ENCODE results near the gene TBATA.

Gene TBATA

DNA sequence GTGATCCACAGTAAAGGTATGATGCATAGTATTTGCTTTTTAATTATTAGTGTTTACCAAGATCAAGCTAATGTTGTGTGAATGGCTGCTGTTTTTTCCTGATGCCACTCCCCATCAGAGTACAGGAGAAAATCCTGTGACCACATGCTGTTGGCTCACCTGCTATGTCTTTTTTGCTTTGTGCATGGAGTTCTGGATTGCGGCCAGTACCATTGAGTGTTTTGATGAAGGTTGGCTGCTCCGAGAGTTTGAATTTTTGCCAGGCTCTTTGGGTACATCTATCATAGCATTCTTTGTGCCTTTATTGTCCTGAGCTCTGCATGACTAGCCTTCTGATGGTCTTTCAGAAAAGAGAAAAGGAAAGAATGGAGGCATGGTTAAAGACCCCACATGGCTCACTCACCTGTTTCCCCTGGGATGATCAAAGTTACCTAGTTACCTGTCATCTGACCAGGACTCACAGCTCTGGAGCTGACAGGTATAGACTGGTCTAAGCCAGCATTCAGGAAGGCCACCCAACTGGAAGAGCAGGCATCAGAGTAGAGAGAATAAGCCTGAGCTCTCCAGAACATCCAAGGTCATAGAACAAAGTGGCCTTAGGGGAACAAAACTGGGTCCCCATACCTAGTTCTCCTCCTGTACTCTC lies 18.7 kb upstream of the TBATA start:
- Histone ChIP-seq H3K27me3 (ENCODE audit: insufficient read depth, low read length) (no peaks in the 10 kb centered on the region; the same call in 1 of the 2 replicates), H3K4me2 (ENCODE audit: low read length) (no peak overlapping the region), H3K9me2 (ENCODE audit: low read depth, low read length) (no peaks in the 10 kb centered on the region), H3K79me2 (ENCODE audit: insufficient read depth, low read length) (no peaks in the 10 kb centered on the region), H3K27ac (ENCODE audit: low read depth, low read length, poor library complexity, severe bottlenecking) (no peak overlapping the region), H3K9me3 (ENCODE audit: low read length) (no peaks in the 10 kb centered on the region), H3K9ac (ENCODE audit: low read length) (no peak overlapping the region), H3F3A (ENCODE audit: insufficient read depth, low read length) (no peaks in the 10 kb centered on the region), H3K4me3 (ENCODE audit: low read depth, low read length, poor library complexity, severe bottlenecking) (no peak overlapping the region), H3K4me1 (ENCODE audit: insufficient read depth, low read length, severe bottlenecking) (no peaks in the 10 kb centered on the region), H4K20me1 (ENCODE audit: insufficient read depth, low read length) (no peaks in the 10 kb centered on the region), H2AFZ (ENCODE audit: low read length) (no peak overlapping the region), H3K36me3 (ENCODE audit: insufficient read depth, low read length) (no peaks in the 10 kb centered on the region)
- TF ChIP-seq EZH2 (IDR thresholded peaks at IDR 0.05; ENCODE audit: borderline replicate concordance, low read length): no peak
- no peak for TF ChIP-seq CTCF (IDR thresholded peaks at IDR 0.05; ENCODE audit: low read length)

- Histone ChIP-seq H3K4me2 (ENCODE audit: low read length) (no peak overlapping the region), H3F3A (ENCODE audit: insufficient read depth, low read length) (no peaks in the 10 kb centered on the region), H3K4me3 (ENCODE audit: low read depth, low read length, poor library complexity, severe bottlenecking) (no peak overlapping the region), H3K9me2 (ENCODE audit: low read depth, low read length) (no peaks in the 10 kb centered on the region), H3K27ac (ENCODE audit: low read depth, low read length, poor library complexity, severe bottlenecking) (no peak overlapping the region), H4K20me1 (ENCODE audit: insufficient read depth, low read length) (no peaks in the 10 kb centered on the region), H3K79me2 (ENCODE audit: insufficient read depth, low read length) (no peaks in the 10 kb centered on the region), H3K27me3 (ENCODE audit: insufficient read depth, low read length) (no peaks in the 10 kb centered on the region; the same call in 1 of the 2 replicates), H3K4me1 (ENCODE audit: insufficient read depth, low read length, severe bottlenecking) (no peaks in the 10 kb centered on the region), H2AFZ (ENCODE audit: low read length) (no peak overlapping the region), H3K9ac (ENCODE audit: low read length) (no peak overlapping the region), H3K9me3 (ENCODE audit: low read length) (no peaks in the 10 kb centered on the region), H3K36me3 (ENCODE audit: insufficient read depth, low read length) (no peaks in the 10 kb centered on the region)
- no peak for TF ChIP-seq CTCF (IDR thresholded peaks at IDR 0.05; ENCODE audit: low read length)
- no peak for TF ChIP-seq EZH2 (IDR thresholded peaks at IDR 0.05; ENCODE audit: borderline replicate concordance, low read length)
Observed at GRCh38 chr10:70801854-70802253, 16.7 kb upstream of the TBATA start.

- Histone ChIP-seq H3K27ac (ENCODE audit: low read depth, low read length, poor library complexity, severe bottlenecking) (no peak overlapping the region), H3K27me3 (ENCODE audit: insufficient read depth, low read length) (no peaks in the 10 kb centered on the region; the same call in 1 of the 2 replicates), H2AFZ (ENCODE audit: low read length) (no peak overlapping the region), H3K4me3 (ENCODE audit: low read depth, low read length, poor library complexity, severe bottlenecking) (no peak overlapping the region), H3K4me1 (ENCODE audit: insufficient read depth, low read length, severe bottlenecking) (no peaks in the 10 kb centered on the region), H3K36me3 (ENCODE audit: insufficient read depth, low read length) (no peaks in the 10 kb centered on the region), H3K79me2 (ENCODE audit: insufficient read depth, low read length) (no peaks in the 10 kb centered on the region), H3K9me3 (ENCODE audit: low read length) (no peaks in the 10 kb centered on the region), H3K9ac (ENCODE audit: low read length) (no peak overlapping the region), H3F3A (ENCODE audit: insufficient read depth, low read length) (no peaks in the 10 kb centered on the region), H4K20me1 (ENCODE audit: insufficient read depth, low read length) (no peaks in the 10 kb centered on the region), H3K9me2 (ENCODE audit: low read depth, low read length) (no peaks in the 10 kb centered on the region), H3K4me2 (ENCODE audit: low read length) (no peak overlapping the region)
- TF ChIP-seq EZH2 (IDR thresholded peaks at IDR 0.05; ENCODE audit: borderline replicate concordance, low read length) (no peak), CTCF (IDR thresholded peaks at IDR 0.05; ENCODE audit: low read length) (no peak)
Observed at GRCh38 chr10:70799124-70799523, 13.9 kb upstream of the TBATA start.

Measured in OCI-LY1 (cell line).